Spleen (tissue), 11 donors: ENCODE measurements around the gene EXOSC1. TPM values are rescaled to one million over a fixed set of nuclear protein-coding genes. Genes with fewer than 3 reads are reported as not detected.
A peak's percentile ranks its signal among the peaks of the same experiment; 100 is the strongest.

ENCODE experiments used
- DNase-seq: peaks from one replicate; pipeline ENCODE4 v3.0.0-alpha.2; 2020
- H3K27ac ChIP-seq, 8 donors: fragments of 200-600 bp; sonication (generic) in 7 of 8; 1 replicate in 4 of 8; 2 replicates in 4 of 8; pipeline versions ENCODE4 v1.5.0 to v1.8.0; 2016 to 2021; ENCODE audit warnings: inconsistent platforms in 4 of 8, mild to moderate bottlenecking in 4 of 8, moderate library complexity in 1 of 8
- H3K27me3 ChIP-seq, 7 donors: fragments of 200-600 bp; sonication (generic) in 6 of 7; replicated peaks in 1 of 7; 1 replicate in 4 of 7; 2 replicates in 3 of 7; pipeline versions ENCODE4 v1.5.0 to v1.8.0; 2016 to 2021; ENCODE audit warnings: inconsistent platforms in 3 of 7, mild to moderate bottlenecking in 1 of 7
- H3K36me3 ChIP-seq, 6 donors: fragments of 200-600 bp; sonication (generic) in 5 of 6; 1 replicate in 4 of 6; 2 replicates in 2 of 6; pipeline versions ENCODE4 v1.5.0 to v1.8.0; 2016 to 2021; ENCODE audit warnings: inconsistent platforms in 2 of 6
- H3K4me1 ChIP-seq, 6 donors: fragments of 200-600 bp; sonication (generic) in 5 of 6; 1 replicate in 3 of 6; 2 replicates in 3 of 6; pipeline versions ENCODE4 v1.5.0 to v1.8.0; 2016 to 2021; ENCODE audit warnings: inconsistent platforms in 3 of 6
- H3K4me3 ChIP-seq, 8 donors: fragments of 200-600 bp; sonication (generic) in 7 of 8; 1 replicate in 4 of 8; 2 replicates in 4 of 8; pipeline versions ENCODE4 v1.5.0 to v1.8.0; 2016 to 2021; ENCODE audit warnings: inconsistent platforms in 4 of 8, mild to moderate bottlenecking in 4 of 8, moderate library complexity in 2 of 8
- H3K9me3 ChIP-seq, 8 donors: fragments of 200-600 bp; sonication (generic) in 7 of 8; 1 replicate in 4 of 8; 2 replicates in 4 of 8; pipeline versions ENCODE4 v1.5.0 to v1.8.0; 2016 to 2021; ENCODE audit warnings: inconsistent platforms in 4 of 8
- CTCF ChIP-seq, 11 experiments: fragments of 200-600 bp in 7 of 11; fragments of 450-650 bp in 4 of 11; sonication (generic) in 4 of 11; IDR thresholded peaks in 8 of 11; conservative IDR thresholded peaks in 3 of 11; 1 replicate in 7 of 11; 2 replicates in 4 of 11; pipeline versions ENCODE4 v1.4.0 to v1.8.0; 2016 to 2021; ENCODE audit warnings: antibody characterized with exemption in 11 of 11, inconsistent platforms in 4 of 11, mild to moderate bottlenecking in 1 of 11
- POLR2A ChIP-seq, 3 donors: fragments of 450-650 bp; IDR thresholded peaks; one replicate each; pipeline ENCODE4 v1.5.1; 2017; ENCODE audit warnings: antibody characterized with exemption in 3 of 3, mild to moderate bottlenecking in 1 of 3
- POLR2AphosphoS5 ChIP-seq, 3 donors: sonication (generic); formaldehyde crosslinking; IDR thresholded peaks; one replicate each; pipeline ENCODE4 v1.5.1; 2017; ENCODE audit warnings: antibody characterized with exemption in 3 of 3
- WGBS, 5 donors: extraction: QIAGEN DNeasy Blood & Tissue Kit in 3 of 5; methylation state at CpG; one replicate each; pipeline versions ENCODE4 v1.1.5 to v1.1.7; 2013 to 2018; 5-methylcytosine and 5-hydroxymethylcytosine counted together
- intact Hi-C: fragments of 100-400 bp; cut with DNase I; formaldehyde crosslinking; loops from one replicate; pipeline ENCODE4 v1.15.0; 2023; ENCODE audit warnings: low total_unique reads
- polyA plus RNA-seq, 3 donors: library from polyadenylated mRNA; stranded (reverse); fragments of 200-250 nt; gene quantifications; one replicate each; pipeline ENCODE4 v1.2.1, GENCODE V29; 2013
- total RNA-seq, 7 donors: library from RNA; depleted of rRNA in 3 of 7; stranded (reverse); fragments of >200 nt in 3 of 7; fragmentation: NEBNext Ultra II Directional in 4 of 7; extraction: Animal tissue kit (Norgen Biotek cat#: 25700) in 4 of 7; gene quantifications; one replicate each; pipeline versions ENCODE4 v1.1.0 to v1.2.1, GENCODE V29; 2016 to 2021
- donor health status: healthy with polysubstance abuse.
- donor health status: DM: no; HTN: no; CAD: no; lungs with moderate emphysema.
- donor health status: DM: no; HTN: no; CAD: no.
- donor health status: Bipolar disorder and iron deficiency.
- donor health status: healthy.
- donor health status: DM: no; HTN: no; CAD: no.
- donor health status: DM: yes; HTN: yes; CAD: no.

EXOSC1 gene
- total and polyA plus RNA-seq, 10 donors = 28.7 to 50.5 (median 37.2) TPM

DNA sequence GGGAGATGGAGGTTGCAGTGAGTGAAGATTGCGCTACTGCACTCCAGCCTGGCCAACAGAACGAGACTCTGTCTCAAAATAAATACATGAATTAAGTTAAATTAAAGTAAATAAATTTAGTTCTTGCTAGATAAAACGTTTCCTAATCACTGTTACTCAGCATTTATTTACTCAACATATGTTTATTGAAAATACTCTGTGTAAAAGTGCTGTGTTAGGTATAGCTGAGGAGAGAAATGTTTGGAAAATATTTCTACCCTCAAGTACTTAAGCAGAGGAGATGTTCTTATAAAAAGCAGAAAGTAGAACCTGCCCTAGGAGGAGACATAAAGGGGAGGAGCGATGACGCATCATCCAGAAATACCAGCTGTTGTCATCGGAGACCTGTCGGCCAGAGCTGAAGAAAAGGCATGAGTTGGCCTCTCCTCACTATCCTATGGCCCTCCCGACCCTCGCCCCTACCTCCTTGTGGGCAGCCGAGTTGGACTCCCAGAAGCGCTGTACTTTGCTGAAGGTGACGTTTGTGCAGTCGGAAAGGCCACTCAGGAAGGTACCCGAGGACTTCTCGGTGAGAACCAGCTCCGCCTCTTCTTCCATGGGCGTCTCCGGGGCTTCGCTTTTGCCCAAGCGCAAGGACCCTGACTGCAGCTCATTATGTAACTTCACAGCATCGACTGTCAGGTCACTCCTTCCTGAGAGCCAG lies 45.8 kb downstream of the EXOSC1 start:
- peak overlapping the region; percentile 75 to 92 (median 88) for H3K27ac ChIP-seq
- peak in 2 of 3 donors; percentile 34 to 58 for TF ChIP-seq POLR2AphosphoS5 (IDR thresholded peaks at IDR 0.05)
- no peak for TF ChIP-seq POLR2A (IDR thresholded peaks at IDR 0.05)
- TF ChIP-seq CTCF (IDR thresholded peaks at IDR 0.05 in 8 of 11, conservative IDR thresholded peaks at IDR 0.05 in 3 of 11) = no peak
- peaks cover 3 to 41% (median 21%) of the 10 kb centered on the region in 6 donors for H3K4me1 ChIP-seq
- peak; percentile 83 for DNase-seq
- intact Hi-C loops = no loop called here
- peaks cover 0 to 38% (median 23%) of the 10 kb centered on the region in 6 donors for H3K36me3 ChIP-seq
- H3K27me3 ChIP-seq = no peaks in the 10 kb centered on the region
- H3K9me3 ChIP-seq = no peaks in the 10 kb centered on the region
- H3K4me3 ChIP-seq = peak overlapping the region; percentile 67 to 99 (median 96)
- WGBS, 5 donors = 31 to 57% (median 35%) methylated on average over 15 to 21 of the region's 21 CpGs

- intact Hi-C loops = no loop called here
- Histone ChIP-seq H3K27ac (no peak overlapping the region), H3K36me3 (peaks cover 0 to 77% (median 44%) of the 10 kb centered on the region in 6 donors), H3K4me1 (peaks cover 3 to 24% (median 15%) of the 10 kb centered on the region in 6 donors), H3K27me3 (no peaks in the 10 kb centered on the region), H3K9me3 (no peaks in the 10 kb centered on the region), H3K4me3 (no peak overlapping the region)
- TF ChIP-seq CTCF (IDR thresholded peaks at IDR 0.05 in 8 of 11, conservative IDR thresholded peaks at IDR 0.05 in 3 of 11) (no peak), POLR2A (IDR thresholded peaks at IDR 0.05) (no peak), POLR2AphosphoS5 (IDR thresholded peaks at IDR 0.05) (no peak)
- 70 to 98% (median 96%) methylated on average over 4 of the region's 4 CpGs for WGBS, 5 donors
- DNase-seq = no peak
Measured at GRCh38 chr10:97396056-97396455, 49.8 kb downstream of the EXOSC1 start.

GRCh38 chr10:97393034-97393573 lies 52.7 kb downstream of the EXOSC1 start:
- TF ChIP-seq CTCF (IDR thresholded peaks at IDR 0.05 in 8 of 11, conservative IDR thresholded peaks at IDR 0.05 in 3 of 11) (no peak), POLR2A (IDR thresholded peaks at IDR 0.05) (no peak), POLR2AphosphoS5 (IDR thresholded peaks at IDR 0.05) (no peak)
- Histone ChIP-seq H3K27ac (no peak overlapping the region), H3K9me3 (no peaks in the 10 kb centered on the region), H3K4me1 (peaks cover 0 to 22% (median 1%) of the 10 kb centered on the region in 6 donors), H3K36me3 (peaks cover 0 to 97% (median 72%) of the 10 kb centered on the region in 6 donors), H3K4me3 (no peak overlapping the region), H3K27me3 (no peaks in the 10 kb centered on the region)
- DNase-seq = no peak
- WGBS, 5 donors = 83 to 93% (median 86%) methylated on average over 8 of the region's 8 CpGs
- intact Hi-C loops = no loop called here

DNA sequence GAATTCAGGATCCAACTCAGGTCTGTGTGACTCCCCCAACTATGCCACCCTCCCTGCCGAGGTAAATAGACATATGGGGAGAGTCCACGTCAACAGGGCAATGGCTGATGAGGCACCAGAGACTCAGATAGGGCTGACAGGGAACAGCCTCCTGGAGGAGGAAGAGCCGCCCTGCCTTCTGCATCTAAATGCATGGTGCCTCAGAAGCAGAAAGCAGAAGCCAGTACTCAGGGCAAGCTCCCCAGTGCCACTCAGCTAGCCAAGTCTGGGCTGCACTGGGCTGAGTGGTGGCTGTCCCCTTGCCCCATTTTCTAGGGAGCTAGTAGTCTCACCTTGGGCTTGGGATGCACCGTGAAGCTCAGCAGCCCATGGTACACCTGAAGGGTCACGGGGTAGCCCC lies 55.7 kb downstream of the EXOSC1 start:
- no peak for TF ChIP-seq POLR2AphosphoS5 (IDR thresholded peaks at IDR 0.05)
- TF ChIP-seq POLR2A (IDR thresholded peaks at IDR 0.05) = no peak
- TF ChIP-seq CTCF (IDR thresholded peaks at IDR 0.05 in 8 of 11, conservative IDR thresholded peaks at IDR 0.05 in 3 of 11) = no peak
- Histone ChIP-seq H3K9me3 (no peaks in the 10 kb centered on the region), H3K4me1 (peaks cover 0 to 23% (median 1%) of the 10 kb centered on the region in 6 donors), H3K27me3 (no peaks in the 10 kb centered on the region), H3K36me3 (peaks cover 0 to 100% (median 71%) of the 10 kb centered on the region in 6 donors), H3K27ac (peak overlapping the region in 4 of 8 donors; percentile 43 to 75 (median 61)), H3K4me3 (no peak overlapping the region)
- no peak for DNase-seq
- intact Hi-C loops = no loop called here
- 89 to 99% (median 95%) methylated on average over 5 of the region's 5 CpGs; no CpG with 5 or more reads in 1 of the 5 donors for WGBS, 5 donors
